K562 (cell line): ENCODE results near the gene PPT2. TPM values are rescaled to one million over a fixed set of nuclear protein-coding genes. Genes with fewer than 3 reads are reported as not detected.

Experiments
- BHLHE40 ChIP-seq: IDR thresholded peaks from 2 replicates; pipeline ENCODE4 v1.6.1; 2011; ENCODE audit warnings: low read length, improper control_type of control experiment
- CHD2 ChIP-seq: IDR thresholded peaks from 2 replicates; pipeline ENCODE4 v1.6.1; 2011; ENCODE audit warnings: low read depth, low read length
- ELK3 ChIP-seq: fragments of 450-650 bp; formaldehyde crosslinking; IDR thresholded peaks from 2 replicates; pipeline ENCODE4 v1.4.0; 2020; ENCODE audit warnings: mild to moderate bottlenecking
- GABPB1 ChIP-seq: sonication (generic); formaldehyde crosslinking; IDR thresholded peaks from 2 replicates; pipeline ENCODE4 v1.8.0; 2022; ENCODE audit warnings: mild to moderate bottlenecking, missing genetic modification reagents
- JUNB ChIP-seq: fragments of 450-650 bp; formaldehyde crosslinking; conservative IDR thresholded peaks from 2 replicates; pipeline ENCODE4 v1.4.0; 2020; ENCODE audit warnings: mild to moderate bottlenecking
- KAT7 ChIP-seq: sonication (generic); formaldehyde crosslinking; IDR thresholded peaks from 2 replicates; pipeline ENCODE4 v1.8.0; 2022; ENCODE audit warnings: missing genetic modification reagents, mild to moderate bottlenecking, borderline replicate concordance
- NKRF ChIP-seq: fragments of 450-650 bp; IDR thresholded peaks from 2 replicates; pipeline ENCODE4 v1.6.1; 2016; ENCODE audit warnings: borderline replicate concordance
- SIX5 ChIP-seq, 2 experiments: IDR thresholded peaks; 2 replicates each; pipeline ENCODE4 v1.6.1; 2011; ENCODE audit warnings: low read length in 2 of 2, borderline replicate concordance in 1 of 2, low read depth in 1 of 2, mild to moderate bottlenecking in 1 of 2, moderate library complexity in 1 of 2; ENCODE audit not compliant: insufficient read depth in 1 of 2
- TFAP4 ChIP-seq: sonication (generic); formaldehyde crosslinking; IDR thresholded peaks from 2 replicates; pipeline ENCODE4 v1.8.0; 2022; ENCODE audit warnings: missing genetic modification reagents, mild to moderate bottlenecking, moderate library complexity, borderline replicate concordance
- ZBTB40 ChIP-seq, 2 experiments: fragments of 450-650 bp in 1 of 2; sonication (generic) in 1 of 2; formaldehyde crosslinking in 1 of 2; IDR thresholded peaks; 2 replicates each; pipeline versions ENCODE4 v1.7.1 to v1.9.0; 2016 to 2022; ENCODE audit warnings: inconsistent platforms in 1 of 2, mild to moderate bottlenecking in 1 of 2, missing genetic modification reagents in 1 of 2
- ZNF253 ChIP-seq: fragments of 250-450 bp; sonication (Bioruptor Pico); conservative IDR thresholded peaks from 2 replicates; pipeline ENCODE4 v1.6.1; 2021; ENCODE audit warnings: mild to moderate bottlenecking
- polyA plus RNA-seq, 8 experiments: library from polyadenylated mRNA; depleted of rRNA in 4 of 8; stranded (reverse) in 5 of 8; unstranded in 3 of 8; fragments of >200 nt; fragmentation: Nextera tagmentation in 2 of 8; fragmentation: Illumina TruSeq in 1 of 8; extraction: Ambion mirVana in 2 of 8; extraction: Trizol in 1 of 8; gene quantifications; 2 replicates each; pipeline versions ENCODE4 v1.2.1 to v1.2.3, GENCODE V29; 2011 to 2014; ENCODE audit warnings: inconsistent platforms in 1 of 8, missing spikeins in 1 of 8
- total RNA-seq, 7 experiments: library from RNA; depleted of rRNA in 6 of 7; stranded (reverse); fragments of >200 nt in 6 of 7; fragmentation: Illumina TruSeq in 2 of 7; extraction: Trizol in 2 of 7; gene quantifications; 2 replicates each; pipeline versions ENCODE4 v1.2.1 to v1.2.3, GENCODE V29; 2011 to 2021; ENCODE audit warnings: low replicate concordance in 1 of 7
- TF ChIP-seq, protein P1 (sequence below): sonication (generic); formaldehyde crosslinking; IDR thresholded peaks from 2 replicates; pipeline ENCODE4 v1.8.0; 2023; ENCODE audit warnings: mild to moderate bottlenecking, missing genetic modification reagents

PPT2 gene
- total and polyA plus RNA-seq, 9 of the 15 experiments (the other 6 are each of a cell fraction or from before 2014, with no cell fraction given): 27.4 to 98.8 (median 69.9) TPM

- TF ChIP-seq ZBTB40 (IDR thresholded peaks at IDR 0.05) (no peak), ZBTB40 (CRISPR knock-in tag; IDR thresholded peaks at IDR 0.05) (no peak), JUNB (CRISPR knock-in tag) (no peak), NKRF (no peak), KAT7 (CRISPR knock-in tag) (peak; percentile 97; the same call in 1 of the 2 replicates), SIX5 (IDR thresholded peaks at IDR 0.05; ENCODE audit: borderline replicate concordance in 1 of 2, insufficient read depth in 1 of 2, low read depth in 1 of 2, low read length in 2 of 2) (no peak), ELK3 (CRISPR knock-in tag) (no peak), ZNF253 (CRISPR knock-in tag) (no peak), TFAP4 (CRISPR knock-in tag) (peak; percentile 94), BHLHE40 (peak; percentile 80; the same call in 1 of the 2 replicates), GABPB1 (CRISPR knock-in tag) (peak; percentile 85; the same call in 1 of the 2 replicates), CHD2 (0 out of 2 replicates have a peak, but pooled peaks have one; percentile 75)
- TF ChIP-seq, protein P1, sequence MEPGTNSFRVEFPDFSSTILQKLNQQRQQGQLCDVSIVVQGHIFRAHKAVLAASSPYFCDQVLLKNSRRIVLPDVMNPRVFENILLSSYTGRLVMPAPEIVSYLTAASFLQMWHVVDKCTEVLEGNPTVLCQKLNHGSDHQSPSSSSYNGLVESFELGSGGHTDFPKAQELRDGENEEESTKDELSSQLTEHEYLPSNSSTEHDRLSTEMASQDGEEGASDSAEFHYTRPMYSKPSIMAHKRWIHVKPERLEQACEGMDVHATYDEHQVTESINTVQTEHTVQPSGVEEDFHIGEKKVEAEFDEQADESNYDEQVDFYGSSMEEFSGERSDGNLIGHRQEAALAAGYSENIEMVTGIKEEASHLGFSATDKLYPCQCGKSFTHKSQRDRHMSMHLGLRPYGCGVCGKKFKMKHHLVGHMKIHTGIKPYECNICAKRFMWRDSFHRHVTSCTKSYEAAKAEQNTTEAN (CRISPR knock-in tag): no peak
These were observed 41.6 kb downstream of the PPT2 start (continued) for GRCh38 chr6:32195652-32195901.
